PC-9 (cell line): ENCODE data around the gene IGF2.

Source experiments
- CTCF ChIP-seq: fragments of 200-600 bp; sonication (generic); conservative IDR thresholded peaks from 2 replicates; pipeline ENCODE4 v1.6.1; 2017; ENCODE audit warnings: mixed run types, antibody characterized with exemption, mild to moderate bottlenecking, moderate library complexity
- EZH2 ChIP-seq: fragments of 200-600 bp; sonication (generic); IDR thresholded peaks from 2 replicates; pipeline ENCODE4 v1.8.0; 2017; ENCODE audit warnings: antibody characterized with exemption, low read depth

- TF ChIP-seq CTCF (no peak), EZH2 (no peak)
These were observed 16.1 kb downstream of the IGF2 start for GRCh38 chr11:2122907-2123627.
